ENCODE data around the gene URB1. TPM values are rescaled to one million over a fixed set of nuclear protein-coding genes. Genes with fewer than 3 reads are reported as not detected.
A peak's percentile ranks its signal among the peaks of the same experiment; 100 is the strongest.

The URB1 gene
- total and polyA plus RNA-seq, 3 experiments from 2014 or later = 3.9 to 39.8 (median 38.9) TPM

GRCh38 chr21:32353002-32353711 is 39.7 kb downstream of the URB1 start:
- Mint-ChIP-seq H3K27me3 (no peaks in the 10 kb centered on the region), H3K27ac (no peak overlapping the region), H3K4me1 (peaks cover 0 to 5% (median 5%) of the 10 kb centered on the region in 3 donors), H3K4me3 (no peak overlapping the region), H3K9me3 (no peaks in the 10 kb centered on the region), H3K36me3 (peaks cover 23 to 97% (median 28%) of the 10 kb centered on the region in 3 donors)
- H3K27me3 ChIP-seq (ENCODE audit: insufficient read depth, low read length, poor library complexity, severe bottlenecking) = no peaks in the 10 kb centered on the region
- no peak overlapping the region for H3K27ac ChIP-seq (ENCODE audit: low read depth, low read length)
- ChIA-PET CTCF (interaction anchor here (1.3 kb wide), 1 partner anchor 15 kb away, joined by 3 read pairs; no protein-coding TSS in a partner anchor), POLR2A (no interaction called here)
- H3K4me1 ChIP-seq (ENCODE audit: insufficient read depth, low read length) = no peaks in the 10 kb centered on the region
- peaks cover 63% of the 10 kb centered on the region for H3K36me3 ChIP-seq (ENCODE audit: insufficient read depth, low read length)
- H3K9me3 ChIP-seq (ENCODE audit: low read length) = no peaks in the 10 kb centered on the region
- DNase-seq = no peak
- H3K4me3 ChIP-seq (ENCODE audit: low read length) = no peak overlapping the region

GRCh38 chr21:32352526-32352925 is 40.3 kb downstream of the URB1 start:
- Histone ChIP-seq H3K27me3 (ENCODE audit: insufficient read depth, low read length, poor library complexity, severe bottlenecking) (no peaks in the 10 kb centered on the region), H3K27ac (ENCODE audit: low read depth, low read length) (no peak overlapping the region), H3K36me3 (ENCODE audit: insufficient read depth, low read length) (peaks cover 69% of the 10 kb centered on the region), H3K4me1 (ENCODE audit: insufficient read depth, low read length) (no peaks in the 10 kb centered on the region), H3K9me3 (ENCODE audit: low read length) (no peaks in the 10 kb centered on the region), H3K4me3 (ENCODE audit: low read length) (no peak overlapping the region)
- peaks cover 26 to 99% (median 28%) of the 10 kb centered on the region in 3 donors for H3K36me3 Mint-ChIP-seq
- H3K9me3 Mint-ChIP-seq = no peaks in the 10 kb centered on the region
- no peak overlapping the region for H3K4me3 Mint-ChIP-seq
- no peak for DNase-seq
- POLR2A ChIA-PET = no interaction called here
- H3K27ac Mint-ChIP-seq = no peak overlapping the region
- H3K27me3 Mint-ChIP-seq = no peaks in the 10 kb centered on the region
- CTCF ChIA-PET = interaction anchor here (1.3 kb wide), 1 partner anchor 15 kb away, joined by 3 read pairs; no protein-coding TSS in a partner anchor
- H3K4me1 Mint-ChIP-seq = peaks cover 0 to 5% (median 5%) of the 10 kb centered on the region in 3 donors

- Mint-ChIP-seq H3K27ac (no peak overlapping the region), H3K9me3 (no peaks in the 10 kb centered on the region), H3K27me3 (no peaks in the 10 kb centered on the region), H3K4me1 (peaks cover 0 to 5% (median 5%) of the 10 kb centered on the region in 3 donors), H3K36me3 (peaks cover 23 to 99% (median 33%) of the 10 kb centered on the region in 3 donors), H3K4me3 (no peak overlapping the region)
- H3K9me3 ChIP-seq (ENCODE audit: low read length) = no peaks in the 10 kb centered on the region
- H3K4me3 ChIP-seq (ENCODE audit: low read length) = no peak overlapping the region
- no peaks in the 10 kb centered on the region for H3K4me1 ChIP-seq (ENCODE audit: insufficient read depth, low read length)
- no peak for DNase-seq
- ChIA-PET CTCF (no interaction called here), POLR2A (no interaction called here)
- no peaks in the 10 kb centered on the region for H3K27me3 ChIP-seq (ENCODE audit: insufficient read depth, low read length, poor library complexity, severe bottlenecking)
- H3K36me3 ChIP-seq (ENCODE audit: insufficient read depth, low read length) = peaks cover 73% of the 10 kb centered on the region
- no peak overlapping the region for H3K27ac ChIP-seq (ENCODE audit: low read depth, low read length)
Observed at GRCh38 chr21:32351428-32351827, 41.4 kb downstream of the URB1 start.

- Mint-ChIP-seq H3K9me3 (no peaks in the 10 kb centered on the region), H3K4me3 (no peak overlapping the region), H3K27ac (peak overlapping the region in 1 of 8 donors; percentile 47), H3K36me3 (peaks cover 23 to 99% (median 36%) of the 10 kb centered on the region in 3 donors), H3K4me1 (peaks cover 0 to 5% (median 5%) of the 10 kb centered on the region in 3 donors), H3K27me3 (no peaks in the 10 kb centered on the region)
- ChIA-PET POLR2A (no interaction called here), CTCF (no interaction called here)
- Histone ChIP-seq H3K9me3 (ENCODE audit: low read length) (no peaks in the 10 kb centered on the region), H3K27me3 (ENCODE audit: insufficient read depth, low read length, poor library complexity, severe bottlenecking) (no peaks in the 10 kb centered on the region), H3K27ac (ENCODE audit: low read depth, low read length) (no peak overlapping the region), H3K36me3 (ENCODE audit: insufficient read depth, low read length) (peaks cover 73% of the 10 kb centered on the region), H3K4me1 (ENCODE audit: insufficient read depth, low read length) (no peaks in the 10 kb centered on the region), H3K4me3 (ENCODE audit: low read length) (no peak overlapping the region)
- DNase-seq = no peak
Observed at GRCh38 chr21:32350981-32351380, 41.8 kb downstream of the URB1 start.

GRCh38 chr21:32350211-32350980 is 42.4 kb downstream of the URB1 start:
- Histone ChIP-seq H3K27me3 (ENCODE audit: insufficient read depth, low read length, poor library complexity, severe bottlenecking) (no peaks in the 10 kb centered on the region), H3K9me3 (ENCODE audit: low read length) (no peaks in the 10 kb centered on the region), H3K36me3 (ENCODE audit: insufficient read depth, low read length) (peaks cover 76% of the 10 kb centered on the region), H3K4me1 (ENCODE audit: insufficient read depth, low read length) (no peaks in the 10 kb centered on the region), H3K27ac (ENCODE audit: low read depth, low read length) (no peak overlapping the region), H3K4me3 (ENCODE audit: low read length) (no peak overlapping the region)
- CTCF ChIA-PET = no interaction called here
- Mint-ChIP-seq H3K4me1 (peaks cover 0 to 5% (median 5%) of the 10 kb centered on the region in 3 donors), H3K36me3 (peaks cover 23 to 100% (median 38%) of the 10 kb centered on the region in 3 donors), H3K4me3 (no peak overlapping the region), H3K27ac (no peak overlapping the region), H3K27me3 (no peaks in the 10 kb centered on the region), H3K9me3 (no peaks in the 10 kb centered on the region)
- DNase-seq = no peak
- POLR2A ChIA-PET = no interaction called here

- H3K4me1 Mint-ChIP-seq = peaks cover 0 to 5% (median 5%) of the 10 kb centered on the region in 3 donors
- ChIA-PET POLR2A (no interaction called here), CTCF (no interaction called here)
- no peaks in the 10 kb centered on the region for H3K4me1 ChIP-seq (ENCODE audit: insufficient read depth, low read length)
- H3K27ac Mint-ChIP-seq = peak overlapping the region in 2 of 8 donors; percentile 11 to 12
- H3K36me3 Mint-ChIP-seq = peaks cover 28 to 100% (median 41%) of the 10 kb centered on the region in 3 donors
- no peak overlapping the region for H3K4me3 Mint-ChIP-seq
- peaks cover 2 to 9% (median 7%) of the 10 kb centered on the region in 5 donors for H3K9me3 Mint-ChIP-seq
- no peaks in the 10 kb centered on the region for H3K9me3 ChIP-seq (ENCODE audit: low read length)
- peaks cover 78% of the 10 kb centered on the region for H3K36me3 ChIP-seq (ENCODE audit: insufficient read depth, low read length)
- no peak overlapping the region for H3K27ac ChIP-seq (ENCODE audit: low read depth, low read length)
- H3K27me3 Mint-ChIP-seq = no peaks in the 10 kb centered on the region
- DNase-seq = no peak
- H3K27me3 ChIP-seq (ENCODE audit: insufficient read depth, low read length, poor library complexity, severe bottlenecking) = no peaks in the 10 kb centered on the region
- H3K4me3 ChIP-seq (ENCODE audit: low read length) = no peak overlapping the region
Observed at GRCh38 chr21:32349333-32349944, 43.4 kb downstream of the URB1 start.

GRCh38 chr21:32348604-32349332 is 44.0 kb downstream of the URB1 start:
- no peak overlapping the region for H3K4me3 ChIP-seq (ENCODE audit: low read length)
- POLR2A ChIA-PET = no interaction called here
- Mint-ChIP-seq H3K4me3 (no peak overlapping the region), H3K27me3 (no peaks in the 10 kb centered on the region), H3K4me1 (peaks cover 0 to 5% (median 5%) of the 10 kb centered on the region in 3 donors), H3K27ac (peak overlapping the region in 4 of 8 donors; percentile 12 to 80 (median 34)), H3K9me3 (peaks cover 2 to 14% (median 12%) of the 10 kb centered on the region in 5 donors), H3K36me3 (peaks cover 35 to 100% (median 42%) of the 10 kb centered on the region in 3 donors)
- H3K27me3 ChIP-seq (ENCODE audit: insufficient read depth, low read length, poor library complexity, severe bottlenecking) = no peaks in the 10 kb centered on the region
- H3K27ac ChIP-seq (ENCODE audit: low read depth, low read length) = no peak overlapping the region
- no peaks in the 10 kb centered on the region for H3K4me1 ChIP-seq (ENCODE audit: insufficient read depth, low read length)
- CTCF ChIA-PET = no interaction called here
- no peak for DNase-seq
- no peaks in the 10 kb centered on the region for H3K9me3 ChIP-seq (ENCODE audit: low read length)
- peaks cover 78% of the 10 kb centered on the region for H3K36me3 ChIP-seq (ENCODE audit: insufficient read depth, low read length)
